Measurements from ENCODE around the gene SFTA2.

SFTA2 gene

DNA sequence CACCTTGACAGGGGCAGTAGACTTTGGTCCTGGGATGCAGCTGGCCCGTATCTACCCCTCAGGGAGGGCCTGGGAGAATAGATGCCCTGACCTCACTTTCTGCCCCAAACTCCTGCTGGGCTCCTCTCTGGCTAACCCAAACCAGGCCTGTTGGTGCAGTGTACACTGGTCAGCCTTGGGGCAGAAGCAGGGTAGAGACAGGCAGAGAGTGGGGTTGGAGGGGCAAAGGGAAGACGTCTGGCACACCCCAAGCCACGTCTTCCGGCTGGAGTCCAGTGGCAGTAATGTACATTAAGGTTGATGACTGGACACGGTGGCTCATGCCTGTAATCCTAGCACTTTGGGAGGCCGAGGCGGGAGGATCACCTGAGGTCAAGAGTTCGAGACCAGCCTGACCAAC, 38.3 kb downstream of the SFTA2 start:
- TF ChIP-seq, protein P1, sequence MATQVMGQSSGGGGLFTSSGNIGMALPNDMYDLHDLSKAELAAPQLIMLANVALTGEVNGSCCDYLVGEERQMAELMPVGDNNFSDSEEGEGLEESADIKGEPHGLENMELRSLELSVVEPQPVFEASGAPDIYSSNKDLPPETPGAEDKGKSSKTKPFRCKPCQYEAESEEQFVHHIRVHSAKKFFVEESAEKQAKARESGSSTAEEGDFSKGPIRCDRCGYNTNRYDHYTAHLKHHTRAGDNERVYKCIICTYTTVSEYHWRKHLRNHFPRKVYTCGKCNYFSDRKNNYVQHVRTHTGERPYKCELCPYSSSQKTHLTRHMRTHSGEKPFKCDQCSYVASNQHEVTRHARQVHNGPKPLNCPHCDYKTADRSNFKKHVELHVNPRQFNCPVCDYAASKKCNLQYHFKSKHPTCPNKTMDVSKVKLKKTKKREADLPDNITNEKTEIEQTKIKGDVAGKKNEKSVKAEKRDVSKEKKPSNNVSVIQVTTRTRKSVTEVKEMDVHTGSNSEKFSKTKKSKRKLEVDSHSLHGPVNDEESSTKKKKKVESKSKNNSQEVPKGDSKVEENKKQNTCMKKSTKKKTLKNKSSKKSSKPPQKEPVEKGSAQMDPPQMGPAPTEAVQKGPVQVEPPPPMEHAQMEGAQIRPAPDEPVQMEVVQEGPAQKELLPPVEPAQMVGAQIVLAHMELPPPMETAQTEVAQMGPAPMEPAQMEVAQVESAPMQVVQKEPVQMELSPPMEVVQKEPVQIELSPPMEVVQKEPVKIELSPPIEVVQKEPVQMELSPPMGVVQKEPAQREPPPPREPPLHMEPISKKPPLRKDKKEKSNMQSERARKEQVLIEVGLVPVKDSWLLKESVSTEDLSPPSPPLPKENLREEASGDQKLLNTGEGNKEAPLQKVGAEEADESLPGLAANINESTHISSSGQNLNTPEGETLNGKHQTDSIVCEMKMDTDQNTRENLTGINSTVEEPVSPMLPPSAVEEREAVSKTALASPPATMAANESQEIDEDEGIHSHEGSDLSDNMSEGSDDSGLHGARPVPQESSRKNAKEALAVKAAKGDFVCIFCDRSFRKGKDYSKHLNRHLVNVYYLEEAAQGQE (IDR thresholded peaks at IDR 0.05; ENCODE audit: low read depth), result no peak
- TF ChIP-seq TCF12 (IDR thresholded peaks at IDR 0.05; ENCODE audit: low read depth) (no peak), NFIC (IDR thresholded peaks at IDR 0.05) (no peak), TEAD4 (IDR thresholded peaks at IDR 0.05) (no peak), CREB1 (IDR thresholded peaks at IDR 0.05; ENCODE audit: low read depth) (no peak), FOXM1 (IDR thresholded peaks at IDR 0.05; ENCODE audit: borderline replicate concordance, low read depth) (no peak), EGR1 (IDR thresholded peaks at IDR 0.05) (no peak), EP300 (IDR thresholded peaks at IDR 0.05; ENCODE audit: borderline replicate concordance) (no peak), RAD21 (IDR thresholded peaks at IDR 0.05; ENCODE audit: low read depth) (no peak), CEBPB (IDR thresholded peaks at IDR 0.05) (no peak), YY1 (IDR thresholded peaks at IDR 0.05; ENCODE audit: low read depth) (no peak), TAF1 (IDR thresholded peaks at IDR 0.05; ENCODE audit: low read depth) (no peak), ZBTB7A (IDR thresholded peaks at IDR 0.05; ENCODE audit: low read depth) (no peak)
- TF ChIP-seq, protein P2, sequence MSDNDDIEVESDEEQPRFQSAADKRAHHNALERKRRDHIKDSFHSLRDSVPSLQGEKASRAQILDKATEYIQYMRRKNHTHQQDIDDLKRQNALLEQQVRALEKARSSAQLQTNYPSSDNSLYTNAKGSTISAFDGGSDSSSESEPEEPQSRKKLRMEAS (IDR thresholded peaks at IDR 0.05), result no peak
- TF ChIP-seq, protein P3, sequence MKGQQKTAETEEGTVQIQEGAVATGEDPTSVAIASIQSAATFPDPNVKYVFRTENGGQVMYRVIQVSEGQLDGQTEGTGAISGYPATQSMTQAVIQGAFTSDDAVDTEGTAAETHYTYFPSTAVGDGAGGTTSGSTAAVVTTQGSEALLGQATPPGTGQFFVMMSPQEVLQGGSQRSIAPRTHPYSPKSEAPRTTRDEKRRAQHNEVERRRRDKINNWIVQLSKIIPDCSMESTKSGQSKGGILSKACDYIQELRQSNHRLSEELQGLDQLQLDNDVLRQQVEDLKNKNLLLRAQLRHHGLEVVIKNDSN (IDR thresholded peaks at IDR 0.05), result no peak

DNA sequence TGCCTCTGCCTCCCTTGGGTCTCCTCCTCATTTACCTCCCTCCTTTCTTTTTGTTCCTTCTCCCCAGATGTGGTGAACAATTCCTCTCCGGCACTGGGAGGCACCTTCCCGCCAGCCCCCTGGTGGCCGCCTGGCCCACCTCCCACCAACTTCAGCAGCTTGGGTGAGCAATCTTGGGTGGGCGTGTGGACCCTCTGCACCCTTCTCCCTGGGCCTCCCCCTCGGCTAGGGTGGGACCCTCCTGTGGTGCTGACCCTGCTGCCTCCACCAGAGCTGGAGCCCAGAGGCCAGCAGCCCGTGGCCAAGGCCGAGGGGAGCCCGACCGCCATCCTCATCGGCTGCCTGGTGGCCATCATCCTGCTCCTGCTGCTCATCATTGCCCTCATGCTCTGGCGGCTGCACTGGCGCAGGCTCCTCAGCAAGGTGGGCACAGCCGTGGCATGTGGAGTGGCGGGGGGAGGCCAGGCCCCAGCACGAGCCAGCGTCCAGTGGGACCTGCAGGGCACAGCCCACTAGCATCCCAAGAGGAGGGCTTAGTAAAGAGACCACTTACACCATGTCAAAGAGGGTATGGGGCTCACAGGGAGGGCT, 38.9 kb downstream of the SFTA2 start:
- TF ChIP-seq, protein P2 (IDR thresholded peaks at IDR 0.05), result no peak
- no peak for TF ChIP-seq ZBTB7A (IDR thresholded peaks at IDR 0.05; ENCODE audit: low read depth)
- TF ChIP-seq, protein P3 (IDR thresholded peaks at IDR 0.05), result no peak
- no peak for TF ChIP-seq YY1 (IDR thresholded peaks at IDR 0.05; ENCODE audit: low read depth)
- TF ChIP-seq EGR1 (IDR thresholded peaks at IDR 0.05), result no peak
- no peak for TF ChIP-seq CEBPB (IDR thresholded peaks at IDR 0.05)

DNA sequence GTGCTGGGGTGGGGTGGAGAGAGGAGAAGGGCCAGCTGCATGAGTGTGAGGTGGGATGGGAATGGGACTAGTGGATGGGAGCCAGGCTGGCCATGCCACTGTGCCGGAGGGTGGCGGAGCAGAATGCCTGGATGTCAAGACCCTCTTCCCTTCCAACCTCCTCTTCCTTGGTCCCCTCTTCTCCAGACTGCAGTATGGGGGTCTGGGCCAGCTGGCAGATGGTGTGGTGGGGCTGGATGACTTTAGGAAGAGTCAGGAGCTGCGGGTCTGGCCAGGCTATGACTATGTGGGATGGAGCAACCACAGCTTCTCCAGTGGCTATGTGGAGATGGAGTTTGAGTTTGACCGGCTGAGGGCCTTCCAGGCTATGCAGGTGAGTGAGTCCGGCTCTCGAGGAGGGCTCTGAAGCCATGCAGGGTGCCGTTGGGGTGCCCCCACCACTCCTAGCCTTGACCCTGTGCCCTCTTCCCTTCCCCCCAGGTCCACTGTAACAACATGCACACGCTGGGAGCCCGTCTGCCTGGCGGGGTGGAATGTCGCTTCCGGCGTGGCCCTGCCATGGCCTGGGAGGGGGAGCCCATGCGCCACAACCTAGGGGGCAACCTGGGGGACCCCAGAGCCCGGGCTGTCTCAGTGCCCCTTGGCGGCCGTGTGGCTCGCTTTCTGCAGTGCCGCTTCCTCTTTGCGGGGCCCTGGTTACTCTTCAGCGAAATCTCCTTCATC, 40.0 kb downstream of the SFTA2 start:
- TF ChIP-seq TEAD4 (IDR thresholded peaks at IDR 0.05) (no peak), RAD21 (IDR thresholded peaks at IDR 0.05; ENCODE audit: low read depth) (no peak), YY1 (IDR thresholded peaks at IDR 0.05; ENCODE audit: low read depth) (no peak), CEBPB (IDR thresholded peaks at IDR 0.05) (no peak), TCF12 (IDR thresholded peaks at IDR 0.05; ENCODE audit: low read depth) (no peak), TAF1 (IDR thresholded peaks at IDR 0.05; ENCODE audit: low read depth) (no peak), NFIC (IDR thresholded peaks at IDR 0.05) (no peak), EP300 (IDR thresholded peaks at IDR 0.05; ENCODE audit: borderline replicate concordance) (no peak), ZBTB7A (IDR thresholded peaks at IDR 0.05; ENCODE audit: low read depth) (no peak), CREB1 (IDR thresholded peaks at IDR 0.05; ENCODE audit: low read depth) (no peak), FOXM1 (IDR thresholded peaks at IDR 0.05; ENCODE audit: borderline replicate concordance, low read depth) (no peak), EGR1 (IDR thresholded peaks at IDR 0.05) (no peak)
- TF ChIP-seq, protein P3 (IDR thresholded peaks at IDR 0.05), result no peak
- TF ChIP-seq, protein P2 (IDR thresholded peaks at IDR 0.05), result no peak
- TF ChIP-seq, protein P1 (IDR thresholded peaks at IDR 0.05; ENCODE audit: low read depth), result no peak

DNA sequence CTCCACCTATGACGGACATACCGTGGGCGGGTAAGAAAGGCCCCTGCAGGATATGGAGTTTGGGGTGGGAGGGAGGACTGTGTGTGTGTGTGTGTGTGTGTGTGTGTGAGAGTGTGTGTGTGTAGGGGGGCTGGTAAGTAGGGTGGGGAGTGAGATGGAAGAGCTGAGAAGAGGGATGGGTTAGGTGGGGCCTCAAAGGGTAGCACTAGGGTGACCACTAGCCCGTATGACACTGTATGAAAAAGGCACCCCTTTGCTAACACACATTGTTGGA, 40.6 kb downstream of the SFTA2 start:
- no peak for TF ChIP-seq NFIC (IDR thresholded peaks at IDR 0.05)
- TF ChIP-seq EGR1 (IDR thresholded peaks at IDR 0.05), result no peak
- no peak for TF ChIP-seq CREB1 (IDR thresholded peaks at IDR 0.05; ENCODE audit: low read depth)
- TF ChIP-seq TEAD4 (IDR thresholded peaks at IDR 0.05), result no peak
- TF ChIP-seq RAD21 (IDR thresholded peaks at IDR 0.05; ENCODE audit: low read depth), result no peak
- no peak for TF ChIP-seq CEBPB (IDR thresholded peaks at IDR 0.05)
- TF ChIP-seq, protein P2 (IDR thresholded peaks at IDR 0.05), result no peak
- TF ChIP-seq EP300 (IDR thresholded peaks at IDR 0.05; ENCODE audit: borderline replicate concordance), result no peak
- TF ChIP-seq YY1 (IDR thresholded peaks at IDR 0.05; ENCODE audit: low read depth), result no peak
- TF ChIP-seq ZBTB7A (IDR thresholded peaks at IDR 0.05; ENCODE audit: low read depth), result no peak
- no peak for TF ChIP-seq TAF1 (IDR thresholded peaks at IDR 0.05; ENCODE audit: low read depth)
- TF ChIP-seq, protein P1 (IDR thresholded peaks at IDR 0.05; ENCODE audit: low read depth), result no peak
- TF ChIP-seq TCF12 (IDR thresholded peaks at IDR 0.05; ENCODE audit: low read depth), result no peak

All from Ishikawa (cell line).